NCI-H510A treated with DMSO at 0.1 percent for 48 hours (cell line): ENCODE data around the gene PLEKHG2.

Experiments used
- DNase-seq: peaks from one replicate; lab custom pipeline; 2025; lab: John Stamatoyannopoulos, UW

The PLEKHG2 gene

GRCh38 chr19:39384839-39385568 lies 27.5 kb upstream of the PLEKHG2 start:
- no peak for DNase-seq

GRCh38 chr19:39385629-39386411 lies 26.6 kb upstream of the PLEKHG2 start:
- no peak for DNase-seq

GRCh38 chr19:39386557-39386956 lies 25.9 kb upstream of the PLEKHG2 start:
- no peak for DNase-seq

GRCh38 chr19:39388657-39389056 lies 23.8 kb upstream of the PLEKHG2 start:
- DNase-seq, result no peak

GRCh38 chr19:39389631-39390414 lies 22.6 kb upstream of the PLEKHG2 start:
- no peak for DNase-seq

GRCh38 chr19:39390451-39390750 lies 22.1 kb upstream of the PLEKHG2 start:
- DNase-seq, result no peak

- peak; percentile 99 for DNase-seq
Observed at GRCh38 chr19:39390751-39391437, 21.6 kb upstream of the PLEKHG2 start, which contains the start of the genes MED29 and PAF1. TSS of gene MED29 (plus strand) at chr19:39391378. CDS start at chr19:39391423, 45 bp downstream. TSS of gene PAF1 (minus strand) at chr19:39391106. CDS start at chr19:39390864, 242 bp downstream.

- DNase-seq, result peak; percentile 73
Observed at GRCh38 chr19:39397360-39398296, 14.8 kb upstream of the PLEKHG2 start.

GRCh38 chr19:39398297-39398864 lies 14.1 kb upstream of the PLEKHG2 start:
- no peak for DNase-seq

- DNase-seq, result no peak
Observed at GRCh38 chr19:39399668-39400050, 12.8 kb upstream of the PLEKHG2 start.

GRCh38 chr19:39400061-39400460 lies 12.4 kb upstream of the PLEKHG2 start:
- no peak for DNase-seq

GRCh38 chr19:39401070-39401548 lies 11.4 kb upstream of the PLEKHG2 start:
- no peak for DNase-seq

GRCh38 chr19:39401549-39402345 lies 10.7 kb upstream of the PLEKHG2 start:
- no peak for DNase-seq

- DNase-seq, result peak; percentile 72
Observed at GRCh38 chr19:39402346-39403300, 9.8 kb upstream of the PLEKHG2 start.

GRCh38 chr19:39403331-39404312 lies 8.8 kb upstream of the PLEKHG2 start:
- DNase-seq, result peak; percentile 57

GRCh38 chr19:39405261-39405957 lies 7.1 kb upstream of the PLEKHG2 start:
- DNase-seq, result peak; percentile 69
